Fibroblast of mammary gland (primary cell): ENCODE results near the gene TSPAN9.

ENCODE experiments used
- DNase-seq: peaks from one replicate; pipeline ENCODE4 v3.0.0-alpha.2; 2010; ENCODE audit warnings: low read depth
- H3K4me3 ChIP-seq: 2 replicates; pipeline ENCODE4 v1.5.1; 2011; ENCODE audit warnings: low read depth, mild to moderate bottlenecking, low read length, moderate library complexity; ENCODE audit not compliant: control insufficient read depth
- CTCF ChIP-seq: conservative IDR thresholded peaks from 2 replicates; pipeline ENCODE4 v1.5.1; 2011; ENCODE audit warnings: low read depth, low read length, inconsistent platforms; ENCODE audit not compliant: control insufficient read depth, insufficient read depth

Gene TSPAN9

GRCh38 chr12:3144495-3144894, 67.3 kb downstream of the TSPAN9 start:
- no peak for TF ChIP-seq CTCF

GRCh38 chr12:3145033-3145432, 67.9 kb downstream of the TSPAN9 start:
- no peak for DNase-seq
- no peak for TF ChIP-seq CTCF
- no peak overlapping the region for H3K4me3 ChIP-seq

More at GRCh38 chr12:3144495-3144894, 67.3 kb downstream of the TSPAN9 start:
- DNase-seq, result no peak
- no peak overlapping the region for H3K4me3 ChIP-seq

GRCh38 chr12:3145546-3146310, 68.5 kb downstream of the TSPAN9 start:
- DNase-seq, result no peak
- TF ChIP-seq CTCF, result no peak
- no peak overlapping the region for H3K4me3 ChIP-seq

GRCh38 chr12:3147260-3147659, 70.1 kb downstream of the TSPAN9 start:
- DNase-seq, result no peak
- no peak for TF ChIP-seq CTCF
- no peak overlapping the region for H3K4me3 ChIP-seq

GRCh38 chr12:3148366-3149000, 71.3 kb downstream of the TSPAN9 start:
- H3K4me3 ChIP-seq, result no peak overlapping the region
- no peak for DNase-seq
- TF ChIP-seq CTCF, result no peak

GRCh38 chr12:3149515-3150307, 72.5 kb downstream of the TSPAN9 start:
- peak; percentile 33 for DNase-seq
- no peak overlapping the region for H3K4me3 ChIP-seq
- no peak for TF ChIP-seq CTCF
